SU-DHL-6 (cell line): ENCODE data around the gene FRAT2.

Source experiments
- H2AFZ ChIP-seq: fragments of 200-600 bp; sonication (generic); 2 replicates; pipeline ENCODE4 v1.6.1; 2014; ENCODE audit warnings: low read depth, mild to moderate bottlenecking, moderate library complexity, mixed read lengths, antibody characterized with exemption, low read length; ENCODE audit not compliant: severe bottlenecking
- H3F3A ChIP-seq: fragments of 200-600 bp; shearing (Covaris generic); 2 replicates; pipeline ENCODE4 v1.6.0; 2016; ENCODE audit warnings: antibody characterized with exemption, mild to moderate bottlenecking; ENCODE audit not compliant: insufficient read depth
- H3K27ac ChIP-seq: fragments of 200-600 bp; sonication (generic); 2 replicates; pipeline ENCODE4 v1.5.1; 2016; ENCODE audit warnings: low read depth, mild to moderate bottlenecking, low read length, moderate library complexity, mixed read lengths
- H3K27me3 ChIP-seq: fragments of 200-600 bp; sonication (generic), shearing (Covaris generic); 2 replicates; pipeline ENCODE4 v1.6.0; 2014; ENCODE audit warnings: mild to moderate bottlenecking, low read length
- H3K36me3 ChIP-seq: fragments of 200-600 bp; sonication (generic); 2 replicates; pipeline ENCODE4 v1.6.1; 2014; ENCODE audit warnings: mild to moderate bottlenecking, low read length, mixed read lengths
- H3K4me2 ChIP-seq: fragments of 300-600, 200-600 bp; shearing (Covaris generic), sonication (generic); 2 replicates; pipeline ENCODE4 v1.6.0; 2014; ENCODE audit warnings: low read length, low read depth, mild to moderate bottlenecking; ENCODE audit not compliant: poor library complexity, severe bottlenecking
- H3K4me3 ChIP-seq: fragments of 200-600 bp; sonication (generic); 2 replicates; pipeline ENCODE4 v1.5.1; 2014; ENCODE audit warnings: antibody characterized with exemption, low read length, mild to moderate bottlenecking, mixed read lengths; ENCODE audit not compliant: insufficient read depth, poor library complexity, severe bottlenecking
- H3K79me2 ChIP-seq: fragments of 200-600 bp; sonication (generic); 2 replicates; pipeline ENCODE4 v1.6.1; 2014; ENCODE audit warnings: mild to moderate bottlenecking, low read length, moderate library complexity; ENCODE audit not compliant: insufficient read depth
- H3K9ac ChIP-seq: fragments of 200-600 bp; sonication (generic); 2 replicates; pipeline ENCODE4 v1.7.0; 2014; ENCODE audit warnings: mild to moderate bottlenecking, low read length
- H3K9me2 ChIP-seq: fragments of 200-600 bp; sonication (generic); replicated peaks from 2 replicates; pipeline ENCODE4 v1.6.1; 2014; ENCODE audit warnings: low read length; ENCODE audit not compliant: insufficient read depth
- H3K9me3 ChIP-seq: fragments of 200-600 bp; sonication (generic); 2 replicates; pipeline ENCODE4 v1.6.1; 2014; ENCODE audit warnings: low read length, mixed read lengths; ENCODE audit not compliant: insufficient read depth
- H4K20me1 ChIP-seq: fragments of 200-600 bp; sonication (generic); 2 replicates; pipeline ENCODE4 v1.6.1; 2014; ENCODE audit warnings: low read depth, mild to moderate bottlenecking, antibody characterized with exemption, low read length, moderate library complexity, mixed read lengths
- EZH2phosphoT487 ChIP-seq: fragments of 200-600 bp; sonication (generic), shearing (Covaris generic); conservative IDR thresholded peaks from 2 replicates; pipeline ENCODE4 v1.6.1; 2018; ENCODE audit warnings: mild to moderate bottlenecking, antibody characterized with exemption, low read length, moderate library complexity, mixed read lengths
- TF ChIP-seq, protein P1 (sequence below): fragments of 200-600 bp; sonication (generic); IDR thresholded peaks from one replicate; pipeline ENCODE4 v1.5.1; 2017; ENCODE audit warnings: antibody characterized with exemption, mild to moderate bottlenecking, low read length, moderate library complexity; ENCODE audit not compliant: insufficient read depth, poor library complexity, severe bottlenecking

Gene FRAT2

DNA sequence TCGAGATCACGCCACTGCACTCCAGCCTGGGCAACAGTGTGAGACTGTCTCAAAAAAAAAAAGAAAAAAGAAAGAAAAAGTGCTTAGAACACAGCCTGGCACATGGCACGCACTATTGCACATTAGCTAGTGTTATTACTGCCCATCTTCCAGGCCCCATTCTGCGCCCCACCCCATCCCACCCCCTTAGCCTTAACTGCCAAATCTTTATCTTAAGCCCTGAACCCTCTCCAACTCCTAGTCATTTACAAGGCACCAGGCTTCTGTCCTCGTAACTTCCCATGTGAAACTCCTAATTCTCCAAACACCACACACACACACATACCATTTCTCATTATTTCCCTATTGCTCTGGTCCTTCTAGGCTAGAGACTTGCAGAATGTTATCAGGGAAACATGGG is 4.8 kb downstream of the FRAT2 start:
- Histone ChIP-seq H3F3A (no peaks in the 10 kb centered on the region), H3K79me2 (no peaks in the 10 kb centered on the region), H3K27me3 (no peaks in the 10 kb centered on the region), H3K27ac (no peak overlapping the region), H3K9ac (no peak overlapping the region), H3K9me2 (no peaks in the 10 kb centered on the region), H3K4me3 (no peak overlapping the region), H2AFZ (no peak overlapping the region), H3K9me3 (no peaks in the 10 kb centered on the region), H3K4me2 (no peak overlapping the region), H4K20me1 (no peaks in the 10 kb centered on the region), H3K36me3 (no peaks in the 10 kb centered on the region)
- TF ChIP-seq, protein P1, sequence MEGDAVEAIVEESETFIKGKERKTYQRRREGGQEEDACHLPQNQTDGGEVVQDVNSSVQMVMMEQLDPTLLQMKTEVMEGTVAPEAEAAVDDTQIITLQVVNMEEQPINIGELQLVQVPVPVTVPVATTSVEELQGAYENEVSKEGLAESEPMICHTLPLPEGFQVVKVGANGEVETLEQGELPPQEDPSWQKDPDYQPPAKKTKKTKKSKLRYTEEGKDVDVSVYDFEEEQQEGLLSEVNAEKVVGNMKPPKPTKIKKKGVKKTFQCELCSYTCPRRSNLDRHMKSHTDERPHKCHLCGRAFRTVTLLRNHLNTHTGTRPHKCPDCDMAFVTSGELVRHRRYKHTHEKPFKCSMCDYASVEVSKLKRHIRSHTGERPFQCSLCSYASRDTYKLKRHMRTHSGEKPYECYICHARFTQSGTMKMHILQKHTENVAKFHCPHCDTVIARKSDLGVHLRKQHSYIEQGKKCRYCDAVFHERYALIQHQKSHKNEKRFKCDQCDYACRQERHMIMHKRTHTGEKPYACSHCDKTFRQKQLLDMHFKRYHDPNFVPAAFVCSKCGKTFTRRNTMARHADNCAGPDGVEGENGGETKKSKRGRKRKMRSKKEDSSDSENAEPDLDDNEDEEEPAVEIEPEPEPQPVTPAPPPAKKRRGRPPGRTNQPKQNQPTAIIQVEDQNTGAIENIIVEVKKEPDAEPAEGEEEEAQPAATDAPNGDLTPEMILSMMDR: no peak
- no peak for TF ChIP-seq EZH2phosphoT487

DNA sequence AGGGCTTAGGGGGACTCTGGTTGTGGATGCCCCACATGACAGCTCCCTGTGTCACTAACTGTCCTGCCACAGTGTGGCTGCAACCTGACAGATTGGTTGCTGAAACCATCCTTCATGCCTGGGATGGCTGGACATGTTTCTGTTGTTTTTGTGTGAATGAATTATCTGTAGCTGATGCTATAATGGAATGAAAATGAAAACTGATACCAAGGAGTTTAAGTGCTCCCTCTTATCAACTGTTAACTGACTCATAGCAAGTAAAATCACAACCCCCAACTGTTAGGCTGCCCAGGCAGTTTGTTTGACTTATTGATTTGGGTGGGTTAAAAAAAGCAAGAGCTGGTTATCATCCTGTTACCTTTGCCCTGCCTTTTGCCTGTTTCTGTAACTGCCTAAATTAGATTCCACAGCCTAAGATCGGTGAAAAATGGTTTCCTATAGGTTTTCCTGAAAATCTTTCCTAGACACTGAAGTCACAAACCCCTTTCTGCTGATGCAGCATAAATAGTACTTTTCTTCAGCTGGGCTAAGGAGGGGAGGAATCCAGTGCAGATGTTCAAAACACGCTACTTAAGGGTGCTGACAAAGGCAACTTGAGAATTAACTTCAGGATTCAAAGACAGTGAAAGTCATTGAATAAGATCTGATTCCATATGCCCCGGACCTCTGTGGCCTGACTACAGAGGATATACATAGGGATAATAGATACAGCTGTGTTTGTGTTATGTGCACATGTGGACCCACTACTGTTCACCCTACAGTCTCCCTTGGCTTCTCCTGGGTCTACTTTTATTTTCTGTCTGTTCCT is 5.7 kb downstream of the FRAT2 start:
- no peak overlapping the region for H3K4me2 ChIP-seq

DNA sequence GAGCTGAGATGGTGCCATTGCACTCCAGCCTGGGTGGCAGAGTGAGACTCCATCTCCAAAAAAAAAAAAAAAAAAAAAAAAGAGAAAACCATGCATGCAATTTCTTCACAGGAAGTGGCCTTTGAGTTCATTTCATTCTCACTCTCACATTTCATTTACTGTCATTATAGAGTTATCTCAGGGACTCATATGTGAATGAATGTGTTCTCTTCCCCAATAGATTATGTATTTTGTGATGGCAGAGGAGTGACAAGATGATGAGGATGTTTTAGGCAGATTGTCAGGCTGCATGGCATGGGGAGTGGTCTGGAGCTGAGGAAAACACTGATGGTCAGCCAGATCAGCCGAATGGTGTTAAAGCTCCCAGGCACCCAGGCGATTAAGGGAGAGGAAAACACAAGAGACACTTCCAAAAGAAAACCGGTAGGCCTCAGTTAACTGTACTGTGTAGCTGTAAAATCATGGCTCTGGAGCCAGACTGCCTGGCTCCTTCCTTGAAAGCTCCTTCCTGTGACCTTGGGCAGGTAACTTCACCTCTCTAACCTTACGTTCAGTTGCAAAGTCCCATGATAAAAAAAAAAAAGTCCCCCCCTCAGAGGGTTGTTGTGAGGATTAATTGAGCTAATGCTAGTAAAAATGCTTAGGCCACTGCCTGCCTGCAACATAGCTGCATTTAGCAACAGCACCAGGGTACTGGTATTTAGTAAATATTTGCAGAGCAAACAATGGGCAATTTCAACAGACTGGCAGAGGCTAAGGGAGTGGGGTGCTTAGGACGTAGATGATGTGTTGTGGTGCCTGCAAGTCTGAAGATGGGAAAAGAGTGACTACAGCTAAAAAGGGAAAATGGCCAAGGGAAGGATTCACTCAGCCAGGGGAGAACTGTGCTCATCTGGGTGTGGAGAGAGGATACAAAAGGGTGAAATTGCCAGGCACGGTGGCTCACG is 6.9 kb downstream of the FRAT2 start:
- H3F3A ChIP-seq: no peaks in the 10 kb centered on the region
- TF ChIP-seq, protein P1: no peak
- no peak for TF ChIP-seq EZH2phosphoT487
- H3K79me2 ChIP-seq: no peaks in the 10 kb centered on the region
- no peaks in the 10 kb centered on the region for H3K9me3 ChIP-seq
- H3K9ac ChIP-seq: no peak overlapping the region
- H2AFZ ChIP-seq: no peak overlapping the region
- no peak overlapping the region for H3K4me2 ChIP-seq
- no peak overlapping the region for H3K4me3 ChIP-seq
- H4K20me1 ChIP-seq: no peaks in the 10 kb centered on the region
- H3K9me2 ChIP-seq: no peaks in the 10 kb centered on the region
- H3K27ac ChIP-seq: no peak overlapping the region
- no peaks in the 10 kb centered on the region for H3K36me3 ChIP-seq
- H3K27me3 ChIP-seq: no peaks in the 10 kb centered on the region

More for the DNA sequence above, 5.7 kb downstream of the FRAT2 start:
- Histone ChIP-seq H4K20me1 (no peaks in the 10 kb centered on the region), H3F3A (no peaks in the 10 kb centered on the region), H3K27me3 (no peaks in the 10 kb centered on the region), H3K79me2 (no peaks in the 10 kb centered on the region), H3K27ac (no peak overlapping the region), H3K9me3 (no peaks in the 10 kb centered on the region), H3K36me3 (no peaks in the 10 kb centered on the region), H3K9me2 (no peaks in the 10 kb centered on the region), H3K9ac (no peak overlapping the region), H2AFZ (no peak overlapping the region), H3K4me3 (no peak overlapping the region)
- TF ChIP-seq, protein P1: no peak
